Endothelial cell of umbilical vein (primary cell): ENCODE results near the gene ZNF792.

Source experiments
- EZH2 ChIP-seq: IDR thresholded peaks from 2 replicates; pipeline ENCODE4 v1.6.1; 2012; ENCODE audit warnings: borderline replicate concordance, low read depth, mild to moderate bottlenecking, moderate library complexity, low read length, inconsistent platforms; ENCODE audit not compliant: severe bottlenecking
- FOS ChIP-seq: IDR thresholded peaks from 2 replicates; pipeline ENCODE4 v1.6.1; 2011; ENCODE audit warnings: mild to moderate bottlenecking, low read length, moderate library complexity, borderline replicate concordance; ENCODE audit not compliant: insufficient read depth
- GATA2 ChIP-seq: IDR thresholded peaks from 2 replicates; pipeline ENCODE4 v1.7.0; 2011; ENCODE audit warnings: low read depth, mild to moderate bottlenecking, moderate library complexity, mixed read lengths, low read length; ENCODE audit not compliant: insufficient read length, insufficient read depth
- JUN ChIP-seq: IDR thresholded peaks from 2 replicates; pipeline ENCODE4 v1.6.1; 2011; ENCODE audit warnings: borderline replicate concordance, low read depth; ENCODE audit not compliant: insufficient read length, insufficient read depth
- MYC ChIP-seq: IDR thresholded peaks from one replicate; pipeline ENCODE4 v1.6.1; 2011; ENCODE audit warnings: mild to moderate bottlenecking, low read depth, low read length
- POLR2A ChIP-seq: IDR thresholded peaks from 2 replicates; pipeline ENCODE4 v1.6.1; 2012; ENCODE audit warnings: low read depth, mild to moderate bottlenecking, control low read depth, low read length
- POLR2AphosphoS5 ChIP-seq: IDR thresholded peaks from 2 replicates; pipeline ENCODE4 v1.6.1; 2012; ENCODE audit warnings: low read depth, mild to moderate bottlenecking, control low read depth, low read length, moderate library complexity; ENCODE audit not compliant: insufficient read depth
- TF ChIP-seq, protein P1 (sequence below), 2 donors: IDR thresholded peaks; 1 replicate in 1 of 2; 2 replicates in 1 of 2; pipeline ENCODE4 v1.5.1; 2011; ENCODE audit warnings: low read length in 2 of 2, mild to moderate bottlenecking in 2 of 2, moderate library complexity in 2 of 2, control low read depth in 1 of 2, inconsistent platforms in 1 of 2, low read depth in 1 of 2; ENCODE audit not compliant: insufficient read depth in 1 of 2; ENCODE audit errors: extremely low read depth in 1 of 2
- TF ChIP-seq, protein P2 (sequence below): IDR thresholded peaks from 2 replicates; pipeline ENCODE4 v1.6.1; 2011; ENCODE audit not compliant: insufficient read depth, insufficient read length

DNA sequence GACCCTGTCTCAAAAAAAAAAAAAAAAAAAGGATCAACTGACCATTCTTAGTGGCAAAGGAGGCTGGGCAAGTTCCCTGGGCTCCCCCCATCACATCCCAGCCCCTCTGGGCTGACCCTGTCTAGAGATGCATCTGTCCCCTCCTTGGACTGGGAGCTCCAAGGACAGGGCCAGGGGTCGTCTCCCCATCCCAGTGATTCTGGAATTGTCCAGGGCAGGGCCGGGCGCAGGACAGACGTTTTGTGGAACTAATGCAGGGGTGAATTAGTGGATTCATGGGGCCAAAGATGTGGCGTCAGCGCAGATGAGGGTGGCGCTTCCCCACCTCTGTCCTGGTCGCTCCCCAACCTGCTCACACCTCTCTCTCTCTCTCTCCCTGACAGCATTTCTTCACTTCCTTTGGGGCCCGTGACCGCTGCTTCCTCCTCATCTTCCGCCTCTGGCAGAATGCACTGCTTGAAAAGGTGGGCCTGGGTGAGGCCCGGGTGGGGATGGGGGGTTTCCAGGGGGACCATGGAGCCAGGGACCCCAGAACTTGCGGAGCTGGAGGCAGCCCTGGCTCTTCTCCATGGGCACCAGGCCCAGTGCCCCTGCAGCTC, 47.2 kb upstream of the ZNF792 start:
- TF ChIP-seq EZH2 (no peak), MYC (no peak), POLR2A (no peak), POLR2AphosphoS5 (no peak), JUN (no peak), GATA2 (no peak), FOS (no peak)
- TF ChIP-seq, protein P1, sequence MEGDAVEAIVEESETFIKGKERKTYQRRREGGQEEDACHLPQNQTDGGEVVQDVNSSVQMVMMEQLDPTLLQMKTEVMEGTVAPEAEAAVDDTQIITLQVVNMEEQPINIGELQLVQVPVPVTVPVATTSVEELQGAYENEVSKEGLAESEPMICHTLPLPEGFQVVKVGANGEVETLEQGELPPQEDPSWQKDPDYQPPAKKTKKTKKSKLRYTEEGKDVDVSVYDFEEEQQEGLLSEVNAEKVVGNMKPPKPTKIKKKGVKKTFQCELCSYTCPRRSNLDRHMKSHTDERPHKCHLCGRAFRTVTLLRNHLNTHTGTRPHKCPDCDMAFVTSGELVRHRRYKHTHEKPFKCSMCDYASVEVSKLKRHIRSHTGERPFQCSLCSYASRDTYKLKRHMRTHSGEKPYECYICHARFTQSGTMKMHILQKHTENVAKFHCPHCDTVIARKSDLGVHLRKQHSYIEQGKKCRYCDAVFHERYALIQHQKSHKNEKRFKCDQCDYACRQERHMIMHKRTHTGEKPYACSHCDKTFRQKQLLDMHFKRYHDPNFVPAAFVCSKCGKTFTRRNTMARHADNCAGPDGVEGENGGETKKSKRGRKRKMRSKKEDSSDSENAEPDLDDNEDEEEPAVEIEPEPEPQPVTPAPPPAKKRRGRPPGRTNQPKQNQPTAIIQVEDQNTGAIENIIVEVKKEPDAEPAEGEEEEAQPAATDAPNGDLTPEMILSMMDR (IDR thresholded peaks at IDR 0.05; ENCODE audit: extremely low read depth in 1 of 2, insufficient read depth in 1 of 2, low read depth in 1 of 2, low read length in 2 of 2): no peak
- TF ChIP-seq, protein P2, sequence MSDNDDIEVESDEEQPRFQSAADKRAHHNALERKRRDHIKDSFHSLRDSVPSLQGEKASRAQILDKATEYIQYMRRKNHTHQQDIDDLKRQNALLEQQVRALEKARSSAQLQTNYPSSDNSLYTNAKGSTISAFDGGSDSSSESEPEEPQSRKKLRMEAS: no peak
